ENCODE data around the gene TEX26.

Gene TEX26

GRCh38 chr13:31008400-31009115 is 76.1 kb downstream of the TEX26 start:
- no peak for TF ChIP-seq ZBTB7A (IDR thresholded peaks at IDR 0.05; ENCODE audit: low read depth)
- no peak for TF ChIP-seq NFIC (IDR thresholded peaks at IDR 0.05)
- no peak for TF ChIP-seq REST (IDR thresholded peaks at IDR 0.05; ENCODE audit: low read depth)
- no peak for TF ChIP-seq FOXM1 (IDR thresholded peaks at IDR 0.05; ENCODE audit: borderline replicate concordance, low read depth)
- TF ChIP-seq YY1 (IDR thresholded peaks at IDR 0.05; ENCODE audit: low read depth), result no peak
- TF ChIP-seq TAF1 (IDR thresholded peaks at IDR 0.05; ENCODE audit: low read depth), result no peak
- TF ChIP-seq TEAD4 (IDR thresholded peaks at IDR 0.05), result no peak
- TF ChIP-seq CEBPB (IDR thresholded peaks at IDR 0.05), result no peak

GRCh38 chr13:31009166-31009565 is 76.7 kb downstream of the TEX26 start:
- TF ChIP-seq TCF12 (IDR thresholded peaks at IDR 0.05; ENCODE audit: low read depth) (no peak), REST (IDR thresholded peaks at IDR 0.05; ENCODE audit: low read depth) (no peak), NFIC (IDR thresholded peaks at IDR 0.05) (no peak), MAX (IDR thresholded peaks at IDR 0.05) (no peak)

GRCh38 chr13:31010296-31010695 is 77.8 kb downstream of the TEX26 start:
- TF ChIP-seq CREB1 (IDR thresholded peaks at IDR 0.05; ENCODE audit: low read depth), result no peak
- no peak for TF ChIP-seq RAD21 (IDR thresholded peaks at IDR 0.05; ENCODE audit: low read depth)
- no peak for TF ChIP-seq REST (IDR thresholded peaks at IDR 0.05; ENCODE audit: low read depth)
- TF ChIP-seq NFIC (IDR thresholded peaks at IDR 0.05), result no peak
- no peak for TF ChIP-seq TAF1 (IDR thresholded peaks at IDR 0.05; ENCODE audit: low read depth)
- no peak for TF ChIP-seq TEAD4 (IDR thresholded peaks at IDR 0.05)
- no peak for TF ChIP-seq ZBTB7A (IDR thresholded peaks at IDR 0.05; ENCODE audit: low read depth)
- TF ChIP-seq EP300 (IDR thresholded peaks at IDR 0.05; ENCODE audit: borderline replicate concordance), result no peak
- TF ChIP-seq TCF12 (IDR thresholded peaks at IDR 0.05; ENCODE audit: low read depth), result no peak
- no peak for TF ChIP-seq EGR1 (IDR thresholded peaks at IDR 0.05)
- no peak for TF ChIP-seq MAX (IDR thresholded peaks at IDR 0.05)
- TF ChIP-seq YY1 (IDR thresholded peaks at IDR 0.05; ENCODE audit: low read depth), result no peak
- TF ChIP-seq FOXM1 (IDR thresholded peaks at IDR 0.05; ENCODE audit: borderline replicate concordance, low read depth), result no peak
- no peak for TF ChIP-seq USF1 (IDR thresholded peaks at IDR 0.05)
- TF ChIP-seq CEBPB (IDR thresholded peaks at IDR 0.05), result no peak

- TF ChIP-seq FOXM1 (IDR thresholded peaks at IDR 0.05; ENCODE audit: borderline replicate concordance, low read depth) (no peak), CEBPB (IDR thresholded peaks at IDR 0.05) (no peak), ZBTB7A (IDR thresholded peaks at IDR 0.05; ENCODE audit: low read depth) (no peak), EP300 (IDR thresholded peaks at IDR 0.05; ENCODE audit: borderline replicate concordance) (no peak), CREB1 (IDR thresholded peaks at IDR 0.05; ENCODE audit: low read depth) (no peak), MAX (IDR thresholded peaks at IDR 0.05) (no peak), TCF12 (IDR thresholded peaks at IDR 0.05; ENCODE audit: low read depth) (no peak)
These were observed 78.9 kb downstream of the TEX26 start for GRCh38 chr13:31011193-31011860.

Data from Ishikawa (cell line).